Testis (tissue), 3 donors: ENCODE results near the gene NPM1. TPM values are rescaled to one million over a fixed set of nuclear protein-coding genes. Genes with fewer than 3 reads are reported as not detected.
"Not testable (repeated sequence)": the region's sequence is repeated elsewhere in the genome, so short reads cannot be mapped to it uniquely, and the experiment has no call there.

Source experiments
- DNase-seq: peaks from one replicate; pipeline ENCODE4 v3.0.0-alpha.2; 2019
- H3K27ac ChIP-seq, 2 donors: fragments of 200-600 bp; sonication (generic); one replicate each; pipeline ENCODE4 v1.5.1; 2019
- H3K27me3 ChIP-seq: fragments of 200-600 bp; sonication (generic); one replicate; pipeline ENCODE4 v1.5.1; 2019
- H3K36me3 ChIP-seq: fragments of 200-600 bp; sonication (generic); one replicate; pipeline ENCODE4 v1.5.1; 2017; ENCODE audit warnings: low read depth; ENCODE audit errors: missing control alignments
- H3K4me1 ChIP-seq: fragments of 200-600 bp; sonication (generic); one replicate; pipeline ENCODE4 v1.5.1; 2019
- H3K4me3 ChIP-seq, 2 donors: fragments of 200-600 bp; sonication (generic); one replicate each; pipeline ENCODE4 v1.5.1; 2017 to 2019
- H3K9me3 ChIP-seq: fragments of 200-600 bp; sonication (generic); one replicate; pipeline ENCODE4 v1.5.1; 2017
- POLR2A ChIP-seq: fragments of 450-650 bp; IDR thresholded peaks from one replicate; pipeline ENCODE4 v1.6.1; 2017; ENCODE audit warnings: antibody characterized with exemption, mild to moderate bottlenecking, moderate library complexity
- WGBS, 2 donors: methylation state at CpG; one replicate each; pipeline ENCODE4 v1.1.5; 2018; 5-methylcytosine and 5-hydroxymethylcytosine counted together
- intact Hi-C: fragments of 100-400 bp; cut with DNase I; formaldehyde crosslinking; loops from one replicate; pipeline ENCODE4 v1.15.1; 2023; ENCODE audit warnings: low total_unique reads
- polyA plus RNA-seq: library from polyadenylated mRNA; stranded (reverse); fragments of 350-450 nt; fragmentation: Illumina TruSeq; extraction: RNeasy Lipid Tissue Mini Kit (QIAGEN cat#74804); gene quantifications from one replicate; pipeline ENCODE4 v1.2.3, GENCODE V29; 2014; ENCODE audit warnings: low read depth, low replicate concordance; ENCODE audit not compliant: insufficient read depth
- total RNA-seq, 2 donors: library from RNA; depleted of rRNA; stranded (reverse); fragments of >200 nt; gene quantifications; one replicate each; pipeline ENCODE4 v1.2.3, GENCODE V29; 2016
- TF ChIP-seq, protein P1 (sequence below), 3 experiments: fragments of 450-650 bp in 2 of 3; fragments of 200-600 bp in 1 of 3; sonication (generic) in 1 of 3; IDR thresholded peaks; one replicate each; pipeline ENCODE4 v1.5.1; 2016 to 2019; ENCODE audit warnings: antibody characterized with exemption in 3 of 3, mild to moderate bottlenecking in 2 of 3, moderate library complexity in 1 of 3

The NPM1 gene
- total and polyA plus RNA-seq, 3 donors from 2014 or later: 398 to 835 (median 430) TPM

GRCh38 chr5:171369056-171369455 lies 18.6 kb upstream of the NPM1 start:
- no peaks in the 10 kb centered on the region for H3K4me1 ChIP-seq
- intact Hi-C loops: no loop called here
- TF ChIP-seq, protein P1, sequence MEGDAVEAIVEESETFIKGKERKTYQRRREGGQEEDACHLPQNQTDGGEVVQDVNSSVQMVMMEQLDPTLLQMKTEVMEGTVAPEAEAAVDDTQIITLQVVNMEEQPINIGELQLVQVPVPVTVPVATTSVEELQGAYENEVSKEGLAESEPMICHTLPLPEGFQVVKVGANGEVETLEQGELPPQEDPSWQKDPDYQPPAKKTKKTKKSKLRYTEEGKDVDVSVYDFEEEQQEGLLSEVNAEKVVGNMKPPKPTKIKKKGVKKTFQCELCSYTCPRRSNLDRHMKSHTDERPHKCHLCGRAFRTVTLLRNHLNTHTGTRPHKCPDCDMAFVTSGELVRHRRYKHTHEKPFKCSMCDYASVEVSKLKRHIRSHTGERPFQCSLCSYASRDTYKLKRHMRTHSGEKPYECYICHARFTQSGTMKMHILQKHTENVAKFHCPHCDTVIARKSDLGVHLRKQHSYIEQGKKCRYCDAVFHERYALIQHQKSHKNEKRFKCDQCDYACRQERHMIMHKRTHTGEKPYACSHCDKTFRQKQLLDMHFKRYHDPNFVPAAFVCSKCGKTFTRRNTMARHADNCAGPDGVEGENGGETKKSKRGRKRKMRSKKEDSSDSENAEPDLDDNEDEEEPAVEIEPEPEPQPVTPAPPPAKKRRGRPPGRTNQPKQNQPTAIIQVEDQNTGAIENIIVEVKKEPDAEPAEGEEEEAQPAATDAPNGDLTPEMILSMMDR (IDR thresholded peaks at IDR 0.05): no peak
- no peak for TF ChIP-seq POLR2A
- no peaks in the 10 kb centered on the region for H3K36me3 ChIP-seq
- no peak overlapping the region for H3K27ac ChIP-seq
- H3K27me3 ChIP-seq: no peaks in the 10 kb centered on the region
- no peaks in the 10 kb centered on the region for H3K9me3 ChIP-seq
- no peak for DNase-seq
- no peak overlapping the region for H3K4me3 ChIP-seq
- WGBS, 2 donors: 82 to 98% methylated on average over 6 of the region's 6 CpGs

- Histone ChIP-seq H3K9me3 (no peaks in the 10 kb centered on the region), H3K36me3 (no peaks in the 10 kb centered on the region), H3K27ac (no peak overlapping the region), H3K4me3 (no peak overlapping the region), H3K4me1 (no peaks in the 10 kb centered on the region), H3K27me3 (no peaks in the 10 kb centered on the region)
- WGBS, 2 donors: 90 to 93% methylated on average over 4 of the region's 4 CpGs
- DNase-seq: no peak
- TF ChIP-seq, protein P1 (IDR thresholded peaks at IDR 0.05): no peak
- TF ChIP-seq POLR2A: no peak
- intact Hi-C loops: no loop called here
Observed at GRCh38 chr5:171369898-171370297, 17.8 kb upstream of the NPM1 start.

GRCh38 chr5:171370881-171371280 lies 16.8 kb upstream of the NPM1 start:
- DNase-seq, H3K9me3 ChIP-seq, H3K27ac ChIP-seq, H3K36me3 ChIP-seq, H3K4me1 ChIP-seq, intact Hi-C loops, H3K4me3 ChIP-seq, H3K27me3 ChIP-seq: not testable (repeated sequence)
- 63 to 74% methylated on average over 10 of the region's 10 CpGs for WGBS, 2 donors

DNA sequence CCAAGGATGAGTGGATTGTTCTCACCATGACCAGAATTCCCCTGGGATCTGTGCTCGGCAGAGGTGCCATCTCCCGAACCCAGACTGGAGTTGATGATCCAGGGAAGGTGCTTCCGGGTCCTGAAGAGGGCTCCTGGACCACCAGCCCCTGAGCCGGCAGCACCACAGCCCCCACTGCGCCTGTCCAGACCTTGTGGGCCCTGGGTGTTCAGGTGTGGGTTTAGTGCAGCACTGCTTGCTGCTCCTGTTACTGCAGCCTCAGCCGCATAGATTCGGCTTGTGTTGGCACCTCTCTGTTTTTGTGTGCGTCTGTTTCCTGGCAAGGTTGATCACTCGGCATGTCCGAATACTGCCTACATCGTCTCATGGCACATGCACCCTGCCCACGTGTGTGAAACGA lies 16.3 kb upstream of the NPM1 start:
- TF ChIP-seq, protein P1 (IDR thresholded peaks at IDR 0.05): no peak
- no peak for TF ChIP-seq POLR2A
- Histone ChIP-seq H3K36me3 (no peaks in the 10 kb centered on the region), H3K4me3 (no peak overlapping the region), H3K4me1 (no peaks in the 10 kb centered on the region), H3K27ac (no peak overlapping the region), H3K27me3 (no peaks in the 10 kb centered on the region), H3K9me3 (no peaks in the 10 kb centered on the region)
- intact Hi-C loops: no loop called here
- 88% methylated on average over 13 of the region's 13 CpGs for WGBS, 2 donors
- no peak for DNase-seq

GRCh38 chr5:171379961-171380360 lies 7.7 kb upstream of the NPM1 start:
- no peak for DNase-seq
- H3K27me3 ChIP-seq: no peaks in the 10 kb centered on the region
- H3K27ac ChIP-seq: no peak overlapping the region
- intact Hi-C loops: no loop called here
- H3K4me1 ChIP-seq: no peaks in the 10 kb centered on the region
- TF ChIP-seq, protein P1 (IDR thresholded peaks at IDR 0.05): no peak
- no peak for TF ChIP-seq POLR2A
- 88 to 92% methylated on average over 7 of the region's 7 CpGs for WGBS, 2 donors
- H3K9me3 ChIP-seq: no peaks in the 10 kb centered on the region
- H3K36me3 ChIP-seq: no peaks in the 10 kb centered on the region
- H3K4me3 ChIP-seq: no peak overlapping the region

- H3K27me3 ChIP-seq, H3K36me3 ChIP-seq, H3K4me1 ChIP-seq, H3K27ac ChIP-seq, DNase-seq, H3K9me3 ChIP-seq, intact Hi-C loops, H3K4me3 ChIP-seq: not testable (repeated sequence)
- 89% methylated on average over 9 of the region's 9 CpGs for WGBS, 2 donors
Observed at GRCh38 chr5:171384416-171384815, 3.2 kb upstream of the NPM1 start.

- H3K36me3 ChIP-seq, intact Hi-C loops: not testable (repeated sequence)
Observed at GRCh38 chr5:171384999-171385398, 2.6 kb upstream of the NPM1 start.

More at GRCh38 chr5:171384999-171385398, 2.6 kb upstream of the NPM1 start:
- not testable (repeated sequence) for H3K27me3 ChIP-seq, H3K4me3 ChIP-seq, H3K27ac ChIP-seq, H3K9me3 ChIP-seq, DNase-seq
- H3K4me1 ChIP-seq: peaks cover 12% of the 10 kb centered on the region
- WGBS, 2 donors: 80 to 81% methylated on average over 3 of the region's 3 CpGs
